ENCODE measurements around the gene CERS5.

GRCh38 chr12:50102131-50102531 is 65.0 kb downstream of the CERS5 start:
- TF ChIP-seq CTCF (conservative IDR thresholded peaks at IDR 0.05; ENCODE audit: low read length) (no peak), EZH2phosphoT487 (IDR thresholded peaks at IDR 0.05; ENCODE audit: borderline replicate concordance, low read depth, low read length) (no peak)
